GM10248 (cell line): ENCODE measurements around the gene TIE1.

Experiments used
- CTCF ChIA-PET: fragments of 300-600 bp; sonication (Branson Sonifier 250); formaldehyde crosslinking; extraction: SDS; loops from one replicate; lab custom pipeline; 2021; ENCODE audit warnings: antibody characterized with exemption; lab: Yijun Ruan, JAX
- POLR2A ChIA-PET: fragments of 350-650 bp; sonication (Branson Sonifier 250); formaldehyde crosslinking; extraction: SDS; loops from one replicate; lab custom pipeline; 2020; ENCODE audit warnings: antibody characterized with exemption; lab: Yijun Ruan, JAX
- DNase-seq: peaks from one replicate; pipeline ENCODE4 v3.0.0; 2012; ENCODE audit errors: extremely low spot score
- TF ChIP-seq, protein P1 (sequence below): IDR thresholded peaks from 2 replicates; pipeline ENCODE4 v1.5.1; 2012; ENCODE audit warnings: mild to moderate bottlenecking, low read depth; ENCODE audit errors: extremely low read depth, missing control alignments, control extremely low read depth

The TIE1 gene

GRCh38 chr1:43349594-43350306 is 49.0 kb downstream of the TIE1 start:
- TF ChIP-seq, protein P1, sequence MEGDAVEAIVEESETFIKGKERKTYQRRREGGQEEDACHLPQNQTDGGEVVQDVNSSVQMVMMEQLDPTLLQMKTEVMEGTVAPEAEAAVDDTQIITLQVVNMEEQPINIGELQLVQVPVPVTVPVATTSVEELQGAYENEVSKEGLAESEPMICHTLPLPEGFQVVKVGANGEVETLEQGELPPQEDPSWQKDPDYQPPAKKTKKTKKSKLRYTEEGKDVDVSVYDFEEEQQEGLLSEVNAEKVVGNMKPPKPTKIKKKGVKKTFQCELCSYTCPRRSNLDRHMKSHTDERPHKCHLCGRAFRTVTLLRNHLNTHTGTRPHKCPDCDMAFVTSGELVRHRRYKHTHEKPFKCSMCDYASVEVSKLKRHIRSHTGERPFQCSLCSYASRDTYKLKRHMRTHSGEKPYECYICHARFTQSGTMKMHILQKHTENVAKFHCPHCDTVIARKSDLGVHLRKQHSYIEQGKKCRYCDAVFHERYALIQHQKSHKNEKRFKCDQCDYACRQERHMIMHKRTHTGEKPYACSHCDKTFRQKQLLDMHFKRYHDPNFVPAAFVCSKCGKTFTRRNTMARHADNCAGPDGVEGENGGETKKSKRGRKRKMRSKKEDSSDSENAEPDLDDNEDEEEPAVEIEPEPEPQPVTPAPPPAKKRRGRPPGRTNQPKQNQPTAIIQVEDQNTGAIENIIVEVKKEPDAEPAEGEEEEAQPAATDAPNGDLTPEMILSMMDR = no peak
- ChIA-PET POLR2A (no interaction called here), CTCF (no interaction called here)
- no peak for DNase-seq

- CTCF ChIA-PET = no interaction called here
- POLR2A ChIA-PET = interaction anchor here (0.6 kb wide), 1 partner anchor 619 kb away, joined by 3 read pairs; the partner anchor contains the start of gene DPH2
- DNase-seq = no peak
- TF ChIP-seq, protein P1 = no peak
Observed at GRCh38 chr1:43350976-43351375, 50.2 kb downstream of the TIE1 start.

DNA sequence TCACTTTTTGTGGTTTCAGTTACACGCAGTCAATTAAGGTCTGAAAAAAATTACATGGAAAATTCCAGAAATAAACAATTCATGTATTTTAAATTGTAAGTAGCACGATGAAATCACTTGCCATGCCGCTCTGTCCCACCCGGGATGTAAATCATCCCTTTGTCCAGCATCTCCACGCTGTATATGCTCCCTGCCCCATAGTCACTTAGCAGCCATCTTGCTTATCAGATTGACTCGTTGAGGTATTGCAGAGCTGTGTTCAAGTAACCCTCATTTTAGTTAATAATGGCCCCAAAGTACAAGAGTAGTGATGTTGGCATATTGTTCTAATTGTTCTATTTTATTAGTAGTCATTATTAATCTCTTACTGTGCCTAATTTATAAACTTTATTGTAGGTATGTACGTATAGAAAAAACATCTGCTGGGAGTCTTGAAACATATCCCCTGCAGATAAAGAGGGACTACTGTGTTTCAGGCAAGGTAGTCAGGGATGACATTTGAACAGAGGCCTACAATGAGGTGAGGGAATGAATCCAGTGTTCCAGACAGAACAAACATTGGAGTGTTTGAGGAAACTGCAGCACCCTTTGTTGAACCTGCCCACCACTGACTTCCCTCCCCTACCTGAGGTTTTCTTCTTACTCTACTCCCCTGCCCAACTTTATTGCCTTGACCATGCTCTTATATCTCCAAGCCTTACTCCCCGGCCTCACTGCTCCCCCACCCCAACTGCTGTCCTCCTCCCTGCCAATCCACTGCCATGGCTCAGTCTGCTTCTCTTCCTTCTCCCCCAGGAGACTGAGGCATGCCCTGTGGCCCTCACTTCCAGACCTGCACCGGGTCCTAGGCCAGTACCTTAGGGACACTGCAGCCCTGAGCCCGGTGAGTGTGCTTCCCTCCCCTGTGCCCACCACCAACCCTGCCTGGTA is 50.9 kb downstream of the TIE1 start:
- TF ChIP-seq, protein P1 = no peak
- no peak for DNase-seq
- CTCF ChIA-PET = no interaction called here
- POLR2A ChIA-PET = no interaction called here

GRCh38 chr1:43352351-43352705 is 51.5 kb downstream of the TIE1 start:
- TF ChIP-seq, protein P1 = no peak
- CTCF ChIA-PET = no interaction called here
- POLR2A ChIA-PET = no interaction called here
- no peak for DNase-seq

- POLR2A ChIA-PET = no interaction called here
- TF ChIP-seq, protein P1 = no peak
- no peak for DNase-seq
- CTCF ChIA-PET = interaction anchor here (1.6 kb wide), 1 partner anchor 114 kb away, joined by 5 read pairs; no protein-coding TSS in a partner anchor
Observed at GRCh38 chr1:43352881-43353280, 52.1 kb downstream of the TIE1 start.

- CTCF ChIA-PET = interaction anchor here (1.6 to 1.7 kb wide), 2 partner anchors 116 kb away, joined by 4 to 5 read pairs; no protein-coding TSS in a partner anchor
- TF ChIP-seq, protein P1 = no peak
- POLR2A ChIA-PET = no interaction called here
- DNase-seq = no peak
Observed at GRCh38 chr1:43354471-43354870, 53.7 kb downstream of the TIE1 start.
